K562 (cell line): ENCODE measurements around the gene SPDEF. TPM values are rescaled to one million over a fixed set of nuclear protein-coding genes. Genes with fewer than 3 reads are reported as not detected.

ENCODE experiments used
- EZH2 ChIP-seq: IDR thresholded peaks from 2 replicates; pipeline ENCODE4 v1.6.1; 2012; ENCODE audit warnings: low read depth, mild to moderate bottlenecking, inconsistent platforms, low read length, borderline replicate concordance
- RBM14 ChIP-seq: fragments of 200-400 bp; formaldehyde crosslinking; IDR thresholded peaks from 2 replicates; pipeline ENCODE4 v1.6.1; 2018; ENCODE audit warnings: low read depth, mild to moderate bottlenecking, low read length, moderate library complexity, borderline replicate concordance; ENCODE audit not compliant: insufficient read depth
- ZBTB7A ChIP-seq: IDR thresholded peaks from 2 replicates; pipeline ENCODE4 v1.6.1; 2011; ENCODE audit warnings: low read depth, mild to moderate bottlenecking, low read length, moderate library complexity, borderline replicate concordance; ENCODE audit not compliant: control insufficient read depth
- ZNF146 ChIP-seq: IDR thresholded peaks from one replicate; pipeline ENCODE4 v1.6.1; 2018; ENCODE audit warnings: missing compliant biosample characterization; ENCODE audit not compliant: unreplicated experiment
- ZNF395 ChIP-seq: fragments of 200-800 bp; sonication (Bioruptor generic); IDR thresholded peaks from 2 replicates; pipeline ENCODE4 v1.6.1; 2017; ENCODE audit warnings: missing genetic modification characterization, missing compliant biosample characterization
- ZNF766 ChIP-seq: fragments of 200-800 bp; sonication (Bioruptor generic); conservative IDR thresholded peaks from 2 replicates; pipeline ENCODE4 v1.6.1; 2016; ENCODE audit warnings: missing genetic modification characterization, missing compliant biosample characterization
- ZZZ3 ChIP-seq: fragments of 450-650 bp; IDR thresholded peaks from 2 replicates; pipeline ENCODE4 v1.6.1; 2016; ENCODE audit warnings: antibody characterized with exemption, mild to moderate bottlenecking, moderate library complexity
- polyA plus RNA-seq, 8 experiments: library from polyadenylated mRNA; depleted of rRNA in 4 of 8; stranded (reverse) in 5 of 8; unstranded in 3 of 8; fragments of >200 nt; fragmentation: Nextera tagmentation in 2 of 8; fragmentation: Illumina TruSeq in 1 of 8; extraction: Ambion mirVana in 2 of 8; extraction: Trizol in 1 of 8; gene quantifications; 2 replicates each; pipeline versions ENCODE4 v1.2.1 to v1.2.3, GENCODE V29; 2011 to 2014; ENCODE audit warnings: inconsistent platforms in 1 of 8, missing spikeins in 1 of 8
- total RNA-seq, 7 experiments: library from RNA; depleted of rRNA in 6 of 7; stranded (reverse); fragments of >200 nt in 6 of 7; fragmentation: Illumina TruSeq in 2 of 7; extraction: Trizol in 2 of 7; gene quantifications; 2 replicates each; pipeline versions ENCODE4 v1.2.1 to v1.2.3, GENCODE V29; 2011 to 2021; ENCODE audit warnings: low replicate concordance in 1 of 7
- TF ChIP-seq, protein P1 (sequence below), 2 experiments: fragments of 450-650 bp; formaldehyde crosslinking in 1 of 2; IDR thresholded peaks; 2 replicates each; pipeline versions ENCODE4 v1.4.0 to v1.6.1; 2014 to 2020; ENCODE audit warnings: mild to moderate bottlenecking in 2 of 2, borderline replicate concordance in 1 of 2, low read depth in 1 of 2
- TF ChIP-seq, protein P2 (sequence below): IDR thresholded peaks from 2 replicates; pipeline ENCODE4 v1.6.1; 2011; ENCODE audit not compliant: insufficient read length; ENCODE audit errors: extremely low read depth

The SPDEF gene
- total and polyA plus RNA-seq, 9 of the 15 experiments (the other 6 are each of a cell fraction or from before 2014, with no cell fraction given) = 0.04 to 0.12 (median 0.11) TPM; not detected in 5

DNA sequence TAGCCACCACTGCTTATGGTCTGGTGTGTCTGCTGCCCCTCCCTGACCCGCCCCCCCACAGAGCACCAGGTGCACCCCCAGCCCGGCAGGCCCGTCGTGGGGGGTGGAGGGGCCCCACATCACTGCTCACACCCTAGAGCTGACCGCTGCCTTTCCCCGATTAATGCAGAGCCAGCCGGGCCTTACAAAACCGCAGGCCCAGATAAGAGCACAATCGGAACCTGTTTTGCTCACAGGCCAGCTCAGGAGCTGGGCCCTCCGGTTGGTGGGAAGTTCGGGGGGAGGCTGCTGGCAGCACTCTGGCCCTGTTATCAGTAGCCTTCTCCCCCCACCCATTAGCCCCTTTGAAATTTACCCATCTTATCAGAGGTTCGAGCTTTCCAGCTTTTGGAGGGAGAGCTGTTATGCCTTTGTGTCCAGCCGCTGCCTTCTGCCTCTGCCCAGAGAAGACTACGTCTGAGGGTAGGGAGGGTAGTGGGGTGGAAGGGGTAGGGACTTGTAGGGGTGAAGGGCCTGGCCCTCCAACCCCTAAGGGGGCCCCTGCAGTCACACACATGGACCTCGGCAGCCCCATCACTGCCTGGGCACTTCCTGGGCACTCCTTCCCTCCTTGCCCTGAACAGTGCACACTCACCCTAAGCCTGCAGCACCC, 6.9 kb upstream of the SPDEF start (continued):
- TF ChIP-seq RBM14 (no peak), ZBTB7A (peak; percentile 95), ZNF395 (CRISPR knock-in tag) (peak; percentile 93; the same call in 1 of the 2 replicates), ZNF766 (CRISPR knock-in tag) (no peak; the same call in 1 of the 2 replicates), ZZZ3 (no peak), EZH2 (no peak), ZNF146 (no peak)
- TF ChIP-seq, protein P1, sequence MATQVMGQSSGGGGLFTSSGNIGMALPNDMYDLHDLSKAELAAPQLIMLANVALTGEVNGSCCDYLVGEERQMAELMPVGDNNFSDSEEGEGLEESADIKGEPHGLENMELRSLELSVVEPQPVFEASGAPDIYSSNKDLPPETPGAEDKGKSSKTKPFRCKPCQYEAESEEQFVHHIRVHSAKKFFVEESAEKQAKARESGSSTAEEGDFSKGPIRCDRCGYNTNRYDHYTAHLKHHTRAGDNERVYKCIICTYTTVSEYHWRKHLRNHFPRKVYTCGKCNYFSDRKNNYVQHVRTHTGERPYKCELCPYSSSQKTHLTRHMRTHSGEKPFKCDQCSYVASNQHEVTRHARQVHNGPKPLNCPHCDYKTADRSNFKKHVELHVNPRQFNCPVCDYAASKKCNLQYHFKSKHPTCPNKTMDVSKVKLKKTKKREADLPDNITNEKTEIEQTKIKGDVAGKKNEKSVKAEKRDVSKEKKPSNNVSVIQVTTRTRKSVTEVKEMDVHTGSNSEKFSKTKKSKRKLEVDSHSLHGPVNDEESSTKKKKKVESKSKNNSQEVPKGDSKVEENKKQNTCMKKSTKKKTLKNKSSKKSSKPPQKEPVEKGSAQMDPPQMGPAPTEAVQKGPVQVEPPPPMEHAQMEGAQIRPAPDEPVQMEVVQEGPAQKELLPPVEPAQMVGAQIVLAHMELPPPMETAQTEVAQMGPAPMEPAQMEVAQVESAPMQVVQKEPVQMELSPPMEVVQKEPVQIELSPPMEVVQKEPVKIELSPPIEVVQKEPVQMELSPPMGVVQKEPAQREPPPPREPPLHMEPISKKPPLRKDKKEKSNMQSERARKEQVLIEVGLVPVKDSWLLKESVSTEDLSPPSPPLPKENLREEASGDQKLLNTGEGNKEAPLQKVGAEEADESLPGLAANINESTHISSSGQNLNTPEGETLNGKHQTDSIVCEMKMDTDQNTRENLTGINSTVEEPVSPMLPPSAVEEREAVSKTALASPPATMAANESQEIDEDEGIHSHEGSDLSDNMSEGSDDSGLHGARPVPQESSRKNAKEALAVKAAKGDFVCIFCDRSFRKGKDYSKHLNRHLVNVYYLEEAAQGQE (IDR thresholded peaks at IDR 0.05; ENCODE audit: borderline replicate concordance) = peak; percentile 43; the same call in 1 of the 2 replicates
- TF ChIP-seq, protein P1 (CRISPR knock-in tag; IDR thresholded peaks at IDR 0.05; ENCODE audit: low read depth) = no peak
- TF ChIP-seq, protein P2, sequence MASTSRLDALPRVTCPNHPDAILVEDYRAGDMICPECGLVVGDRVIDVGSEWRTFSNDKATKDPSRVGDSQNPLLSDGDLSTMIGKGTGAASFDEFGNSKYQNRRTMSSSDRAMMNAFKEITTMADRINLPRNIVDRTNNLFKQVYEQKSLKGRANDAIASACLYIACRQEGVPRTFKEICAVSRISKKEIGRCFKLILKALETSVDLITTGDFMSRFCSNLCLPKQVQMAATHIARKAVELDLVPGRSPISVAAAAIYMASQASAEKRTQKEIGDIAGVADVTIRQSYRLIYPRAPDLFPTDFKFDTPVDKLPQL = no peak
